Activated CD8-positive, alpha-beta T cell treated with anti-CD3 and anti-CD28 coated beads, Interleukin-2, amount 10 ng/mL, durations not matched to agents 7 days and 5 days (primary cell): ENCODE results near the gene PDZK1IP1. TPM values are rescaled to one million over a fixed set of nuclear protein-coding genes. Genes with fewer than 3 reads are reported as not detected.

Experiments used
- ATAC-seq: fragments of 150-1000 bp; cut with Tn5 transposase; one replicate; pipeline ENCODE4 v1.10.0; 2021; ENCODE audit warnings: moderate library complexity
- CTCF ChIA-PET: fragments of 350-600 bp; sonication (Branson Sonifier 250); formaldehyde crosslinking; loops from one replicate; lab custom pipeline; 2021; ENCODE audit warnings: antibody characterized with exemption; lab: Charles Lee
- POLR2A ChIA-PET: fragments of 350-600 bp; sonication (Branson Sonifier 250); formaldehyde crosslinking; loops from one replicate; lab custom pipeline; 2021; ENCODE audit warnings: antibody characterized with exemption; lab: Charles Lee
- DNase-seq: peaks from one replicate; pipeline ENCODE4 v3.0.0-alpha.2; 2020
- H3K27ac Mint-ChIP-seq: one replicate; pipeline ENCODE4 v1.8.0; 2021; ENCODE audit warnings: mild to moderate bottlenecking, mixed read lengths
- H3K27me3 Mint-ChIP-seq: one replicate; pipeline ENCODE4 v1.8.0; 2021; ENCODE audit warnings: low read depth, mixed read lengths
- H3K36me3 Mint-ChIP-seq: one replicate; pipeline ENCODE4 v1.8.0; 2021; ENCODE audit warnings: low read depth, mixed read lengths
- H3K4me1 Mint-ChIP-seq: one replicate; pipeline ENCODE4 v1.8.0; 2021; ENCODE audit warnings: low read depth, mixed read lengths
- H3K4me3 Mint-ChIP-seq: one replicate; pipeline ENCODE4 v1.8.0; 2021; ENCODE audit warnings: mild to moderate bottlenecking, mixed read lengths
- H3K9me3 Mint-ChIP-seq: one replicate; pipeline ENCODE4 v1.8.0; 2022; ENCODE audit warnings: mixed read lengths; ENCODE audit not compliant: insufficient read depth
- total RNA-seq, 2 experiments: library from RNA; stranded (reverse); gene quantifications; one replicate each; pipeline ENCODE4 v1.2.3, GENCODE V29; 2021

The PDZK1IP1 gene
- total RNA-seq, 2 experiments from 2014 or later, result not detected

DNA sequence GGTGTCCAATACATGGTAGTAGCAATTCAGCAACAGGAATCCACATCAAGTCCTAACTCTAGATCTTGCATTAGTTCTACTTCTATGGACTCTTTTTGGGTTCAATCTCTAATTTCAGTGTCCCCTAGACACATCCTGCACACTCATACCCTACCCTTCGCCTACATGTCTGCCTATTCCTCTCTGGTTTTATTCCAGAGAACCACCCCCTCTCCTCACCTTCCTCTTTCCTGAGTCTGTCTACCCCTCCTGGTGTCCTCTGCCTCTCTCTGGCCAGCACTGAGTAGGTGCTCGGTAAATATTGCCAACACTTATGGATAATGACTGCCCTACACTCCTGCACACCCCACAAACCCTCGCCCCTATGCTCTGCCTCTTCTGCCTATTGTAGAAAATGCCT is 32.6 kb upstream of the PDZK1IP1 start:
- H3K4me1 Mint-ChIP-seq, result peaks cover 5% of the 10 kb centered on the region
- peaks cover 25% of the 10 kb centered on the region for H3K27me3 Mint-ChIP-seq
- no peaks in the 10 kb centered on the region for H3K9me3 Mint-ChIP-seq
- ChIA-PET CTCF (interaction anchor here (1.0 kb wide), 1 partner anchor 29 kb away, joined by 3 read pairs; no protein-coding TSS in a partner anchor), POLR2A (no interaction called here)
- ATAC-seq (no peak), DNase-seq (no peak)
- no peak overlapping the region for H3K27ac Mint-ChIP-seq
- H3K36me3 Mint-ChIP-seq, result no peaks in the 10 kb centered on the region
- no peak overlapping the region for H3K4me3 Mint-ChIP-seq

DNA sequence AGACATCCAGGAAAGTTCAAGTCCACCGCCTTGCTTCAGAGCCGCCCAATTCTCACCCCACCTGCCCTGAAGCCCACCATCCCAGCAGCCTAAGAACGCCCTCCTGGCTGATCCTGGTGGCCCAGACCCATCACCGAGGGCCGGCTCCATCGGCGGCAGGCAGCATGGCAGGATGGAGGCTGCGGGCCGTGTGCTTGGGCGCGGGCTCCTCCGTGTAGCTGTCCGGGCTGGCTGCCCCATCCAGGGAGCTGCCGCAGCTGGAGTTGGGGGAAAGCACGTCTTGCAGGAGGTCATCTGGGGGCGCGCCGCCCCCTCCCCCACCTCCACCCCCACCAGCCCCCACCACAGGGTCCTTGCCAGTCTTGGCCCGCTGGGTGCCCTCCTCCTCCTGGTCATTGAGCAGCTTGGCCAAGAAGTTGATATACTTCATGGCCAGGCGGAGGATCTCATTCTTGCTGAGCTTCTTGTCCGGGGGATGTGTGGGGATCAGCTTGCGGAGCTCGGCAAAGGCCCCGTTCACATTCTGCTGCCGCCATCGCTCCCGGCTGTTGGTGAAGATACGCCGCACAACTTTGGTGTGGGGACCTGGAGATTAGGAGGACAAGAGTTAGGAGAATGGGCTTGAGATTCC is 29.9 kb upstream of the PDZK1IP1 start:
- Mint-ChIP-seq H3K4me3 (no peak overlapping the region), H3K27ac (no peak overlapping the region), H3K36me3 (no peaks in the 10 kb centered on the region), H3K9me3 (no peaks in the 10 kb centered on the region), H3K27me3 (peaks cover 6% of the 10 kb centered on the region), H3K4me1 (peaks cover 3% of the 10 kb centered on the region)
- ChIA-PET POLR2A (no interaction called here), CTCF (interaction anchor here (2.1 kb wide), 1 partner anchor 40 kb away, joined by 7 read pairs; no protein-coding TSS in a partner anchor)
- DNase-seq (no peak), ATAC-seq (no peak)

DNA sequence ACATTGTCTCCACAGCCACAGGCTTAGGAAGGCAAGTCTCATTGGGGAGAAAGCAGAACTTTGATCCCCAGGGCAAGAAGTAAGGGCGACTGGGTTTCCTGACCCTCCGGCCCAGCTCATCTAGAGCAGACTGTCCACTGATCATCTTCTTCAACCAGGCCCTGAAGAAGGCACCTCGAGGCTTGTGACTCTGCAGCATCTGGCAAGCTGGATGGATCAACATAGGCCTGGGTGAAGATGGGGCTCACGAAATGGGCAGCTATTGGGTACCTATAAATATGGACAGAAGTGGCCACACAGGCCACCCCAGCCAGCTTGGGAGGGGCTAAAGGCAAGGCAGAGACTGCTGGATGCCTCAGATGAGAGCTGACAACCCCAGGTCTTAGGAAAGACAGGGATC is 29.2 kb upstream of the PDZK1IP1 start:
- Mint-ChIP-seq H3K4me3 (no peak overlapping the region), H3K27me3 (peaks cover 6% of the 10 kb centered on the region), H3K4me1 (peaks cover 3% of the 10 kb centered on the region), H3K9me3 (no peaks in the 10 kb centered on the region), H3K36me3 (no peaks in the 10 kb centered on the region), H3K27ac (no peak overlapping the region)
- ATAC-seq (no peak), DNase-seq (no peak)
- CTCF ChIA-PET, result no interaction called here
- POLR2A ChIA-PET, result no interaction called here

DNA sequence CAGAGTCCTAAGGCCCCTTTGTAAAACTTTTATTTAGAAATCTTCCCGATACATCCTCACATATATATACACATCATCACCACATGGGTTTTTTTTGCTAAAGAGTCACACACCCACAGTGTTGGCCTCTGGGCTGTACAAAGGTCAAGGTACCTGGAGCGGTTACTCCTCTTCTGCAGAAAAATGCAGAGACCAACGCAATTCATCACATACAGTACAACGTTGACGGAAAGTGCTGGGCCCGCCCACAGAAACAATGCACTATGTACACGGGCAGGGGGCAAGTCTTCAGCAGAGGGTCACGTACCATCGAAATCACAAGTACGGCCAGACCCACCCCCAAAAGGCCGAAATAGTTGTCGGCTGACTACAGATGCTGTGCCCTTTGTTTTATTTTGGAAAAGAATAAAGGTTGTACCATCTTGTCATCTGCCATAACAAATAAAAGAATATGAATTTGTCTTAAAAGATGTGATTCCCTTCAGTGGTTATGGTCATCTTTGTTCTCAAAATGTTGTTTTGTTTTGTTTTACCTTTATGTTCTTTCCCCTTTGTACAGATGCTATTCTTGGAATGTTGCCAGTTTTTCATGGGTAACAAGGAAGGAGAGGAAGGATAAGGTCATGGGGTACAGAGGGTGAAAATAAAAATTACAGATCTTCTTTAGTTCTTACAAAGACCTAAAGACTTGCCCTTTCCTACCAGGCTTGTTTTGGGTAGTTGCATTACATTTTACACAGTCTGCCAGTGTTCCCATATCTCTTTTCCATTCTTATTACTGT is 26.6 kb upstream of the PDZK1IP1 start:
- DNase-seq, result no peak
- ChIA-PET POLR2A (no interaction called here), CTCF (interaction anchor here (1.0 kb wide), 1 partner anchor 24 kb away, joined by 3 read pairs; no protein-coding TSS in a partner anchor)
- H3K36me3 Mint-ChIP-seq, result no peaks in the 10 kb centered on the region
- no peak overlapping the region for H3K27ac Mint-ChIP-seq
- no peak for ATAC-seq
- no peak overlapping the region for H3K4me3 Mint-ChIP-seq
- peaks cover 8% of the 10 kb centered on the region for H3K4me1 Mint-ChIP-seq
- H3K27me3 Mint-ChIP-seq, result peaks cover 4% of the 10 kb centered on the region
- no peaks in the 10 kb centered on the region for H3K9me3 Mint-ChIP-seq

DNA sequence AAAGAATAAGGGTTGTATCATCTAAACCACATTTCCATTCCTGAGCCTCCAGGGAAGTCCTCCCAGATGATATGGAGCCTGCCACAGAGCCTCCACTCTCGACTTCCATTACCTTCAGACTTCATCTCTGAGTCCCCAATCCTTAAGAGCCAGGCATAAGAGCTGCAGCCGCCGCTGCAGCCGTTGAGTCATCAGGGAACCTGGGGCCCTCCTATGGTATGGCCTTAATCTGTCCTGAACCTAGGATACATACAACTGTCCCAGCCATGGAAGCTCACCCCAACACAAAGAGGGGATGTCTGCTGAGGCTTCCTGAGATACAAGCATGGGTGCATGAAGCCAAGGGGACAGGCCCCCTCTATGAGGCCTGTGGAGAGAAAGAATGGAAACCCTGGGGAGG is 25.9 kb upstream of the PDZK1IP1 start:
- H3K4me3 Mint-ChIP-seq, result no peak overlapping the region

DNA sequence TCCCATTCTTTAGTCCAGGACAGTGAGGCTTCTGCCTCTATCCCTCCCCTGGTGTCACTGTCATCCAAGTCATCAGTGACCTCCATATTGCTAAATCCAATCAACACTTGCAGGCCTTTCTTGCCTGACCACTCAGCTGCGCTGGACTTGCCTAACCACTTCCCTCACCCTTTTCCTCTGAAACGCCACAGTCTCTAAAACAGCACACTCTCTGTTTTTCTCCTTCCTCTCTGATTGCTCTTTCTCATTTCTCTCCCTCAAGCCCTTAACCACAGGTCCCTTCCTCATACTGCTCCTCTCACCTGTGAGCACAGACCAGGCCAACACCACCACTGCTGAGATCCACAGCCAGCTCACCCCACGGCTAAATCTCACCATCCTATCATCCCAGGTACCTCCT is 24.7 kb upstream of the PDZK1IP1 start:
- Mint-ChIP-seq H3K4me1 (peaks cover 8% of the 10 kb centered on the region), H3K36me3 (no peaks in the 10 kb centered on the region), H3K9me3 (no peaks in the 10 kb centered on the region), H3K4me3 (no peak overlapping the region), H3K27ac (no peak overlapping the region), H3K27me3 (peaks cover 9% of the 10 kb centered on the region)
- ChIA-PET POLR2A (no interaction called here), CTCF (no interaction called here)
- ATAC-seq, result no peak
- no peak for DNase-seq

More for the DNA sequence above, 25.9 kb upstream of the PDZK1IP1 start:
- ChIA-PET POLR2A (no interaction called here), CTCF (interaction anchor here (1.0 kb wide), 1 partner anchor 23 kb away, joined by 3 read pairs; no protein-coding TSS in a partner anchor)
- Mint-ChIP-seq H3K4me1 (peaks cover 8% of the 10 kb centered on the region), H3K9me3 (no peaks in the 10 kb centered on the region), H3K27me3 (peaks cover 2% of the 10 kb centered on the region), H3K36me3 (no peaks in the 10 kb centered on the region), H3K27ac (no peak overlapping the region)
- ATAC-seq (no peak), DNase-seq (no peak)

DNA sequence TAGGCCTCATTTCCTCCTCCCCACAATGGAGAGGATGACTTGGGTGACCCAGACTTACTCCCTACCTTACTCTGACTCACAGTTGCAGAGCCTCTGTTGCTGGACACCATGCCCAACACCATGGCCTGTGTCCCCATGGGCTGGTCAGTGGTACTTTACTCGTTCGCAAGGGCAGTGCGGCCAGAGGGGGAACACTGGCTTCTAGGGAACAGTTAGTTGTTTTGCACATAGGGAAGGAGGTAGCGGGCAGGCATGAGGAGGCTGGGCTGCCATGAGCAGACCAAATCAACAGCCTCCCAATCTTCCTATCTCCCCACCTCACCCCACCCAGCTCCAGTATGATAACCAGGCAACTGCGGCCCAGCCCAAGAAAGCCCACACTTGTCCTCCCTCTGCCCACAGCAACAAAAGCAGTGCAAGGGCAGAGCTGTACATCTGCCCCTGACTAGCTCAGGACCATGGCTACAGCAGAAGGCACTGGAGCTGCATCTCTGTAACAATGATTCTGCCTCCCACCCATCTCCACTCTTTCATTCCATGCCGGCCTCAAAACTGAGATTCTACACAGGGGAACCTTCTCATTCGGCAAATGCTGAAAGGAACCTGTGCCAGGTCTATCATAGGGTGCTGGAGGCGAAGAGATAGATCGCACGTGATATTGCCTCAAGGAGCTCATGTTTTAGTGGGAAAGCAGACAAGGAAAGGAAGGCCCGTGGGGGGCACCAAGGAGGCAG is 23.6 kb upstream of the PDZK1IP1 start:
- POLR2A ChIA-PET, result no interaction called here
- H3K27ac Mint-ChIP-seq, result no peak overlapping the region

DNA sequence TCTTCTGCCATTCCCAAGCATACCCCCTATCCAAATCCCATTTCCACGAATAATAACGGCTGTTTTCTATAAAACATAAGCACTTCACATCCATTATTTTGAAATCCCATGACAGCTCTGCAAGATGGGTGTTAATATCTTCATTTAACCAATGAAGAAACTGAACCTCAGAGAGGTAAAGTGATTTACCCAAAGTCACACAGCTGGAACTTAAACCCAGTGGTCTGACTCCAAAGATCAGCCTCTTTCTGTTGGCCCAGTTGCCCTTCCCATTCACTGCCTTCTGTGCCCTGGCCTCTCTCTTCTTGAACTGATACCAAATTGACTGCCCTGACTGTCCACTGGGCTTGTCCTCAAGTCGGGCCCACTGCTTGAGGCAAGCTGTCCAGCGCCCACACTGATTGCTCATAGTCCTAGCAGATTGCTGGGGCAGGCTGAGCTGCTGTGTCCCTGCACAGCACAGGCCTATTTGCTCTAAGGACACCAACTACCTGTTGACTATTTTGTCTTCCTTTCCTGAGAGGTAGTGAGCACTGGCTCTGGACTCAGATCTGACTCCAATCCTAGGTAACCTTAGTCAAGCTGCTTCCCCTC is 22.9 kb upstream of the PDZK1IP1 start:
- Mint-ChIP-seq H3K27me3 (peaks cover 9% of the 10 kb centered on the region), H3K9me3 (no peaks in the 10 kb centered on the region), H3K4me1 (peaks cover 5% of the 10 kb centered on the region), H3K27ac (no peak overlapping the region), H3K36me3 (no peaks in the 10 kb centered on the region), H3K4me3 (no peak overlapping the region)
- POLR2A ChIA-PET, result no interaction called here
- no peak for ATAC-seq
- no peak for DNase-seq
- CTCF ChIA-PET, result interaction anchor here (1.0 kb wide), 1 partner anchor 225 kb away, joined by 3 read pairs; the partner anchor contains the start of gene FOXD2

More for the DNA sequence above, 23.6 kb upstream of the PDZK1IP1 start:
- CTCF ChIA-PET, result interaction anchor here (1.0 kb wide), 2 partner anchors 17 to 224 kb away, joined by 3 read pairs; partner anchors contain the start of gene FOXD2
- no peak for DNase-seq
- Mint-ChIP-seq H3K9me3 (no peaks in the 10 kb centered on the region), H3K4me3 (no peak overlapping the region), H3K4me1 (peaks cover 8% of the 10 kb centered on the region), H3K36me3 (no peaks in the 10 kb centered on the region), H3K27me3 (peaks cover 9% of the 10 kb centered on the region)
- ATAC-seq, result no peak

DNA sequence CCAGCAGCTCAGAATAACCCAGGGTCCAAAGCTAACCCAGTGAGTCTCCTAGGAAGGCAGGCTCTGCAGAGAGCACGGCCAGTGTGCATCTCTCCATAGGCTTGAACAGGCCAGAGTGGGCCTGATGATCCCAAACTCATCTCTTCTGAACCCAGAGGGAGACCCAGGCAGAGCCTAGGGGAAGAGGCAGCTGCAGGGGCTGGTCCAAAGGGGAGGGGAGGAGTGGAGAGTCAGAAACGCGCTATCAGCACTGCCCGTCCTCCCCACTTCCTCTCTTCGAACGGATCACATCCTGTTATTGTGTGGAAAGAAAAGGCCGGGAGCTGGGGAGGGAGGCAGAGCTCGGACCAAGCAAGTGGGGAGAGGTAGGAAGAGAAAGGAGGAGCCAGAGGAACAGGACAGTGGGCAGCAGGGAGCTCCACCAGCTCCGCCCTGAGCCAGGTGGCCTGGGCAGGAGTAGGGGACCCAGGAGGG is 22.0 kb upstream of the PDZK1IP1 start:
- ATAC-seq, result peak; percentile 15
- H3K4me3 Mint-ChIP-seq, result no peak overlapping the region
- H3K9me3 Mint-ChIP-seq, result no peaks in the 10 kb centered on the region
- no peaks in the 10 kb centered on the region for H3K36me3 Mint-ChIP-seq
- no peak overlapping the region for H3K27ac Mint-ChIP-seq
- POLR2A ChIA-PET, result no interaction called here
- CTCF ChIA-PET, result interaction anchor here (0.8 to 1.0 kb wide), 2 partner anchors 19 to 226 kb away, joined by 3 to 4 read pairs; partner anchors contain the start of gene FOXD2
- peaks cover 9% of the 10 kb centered on the region for H3K27me3 Mint-ChIP-seq
- peaks cover 5% of the 10 kb centered on the region for H3K4me1 Mint-ChIP-seq
- DNase-seq, result no peak

DNA sequence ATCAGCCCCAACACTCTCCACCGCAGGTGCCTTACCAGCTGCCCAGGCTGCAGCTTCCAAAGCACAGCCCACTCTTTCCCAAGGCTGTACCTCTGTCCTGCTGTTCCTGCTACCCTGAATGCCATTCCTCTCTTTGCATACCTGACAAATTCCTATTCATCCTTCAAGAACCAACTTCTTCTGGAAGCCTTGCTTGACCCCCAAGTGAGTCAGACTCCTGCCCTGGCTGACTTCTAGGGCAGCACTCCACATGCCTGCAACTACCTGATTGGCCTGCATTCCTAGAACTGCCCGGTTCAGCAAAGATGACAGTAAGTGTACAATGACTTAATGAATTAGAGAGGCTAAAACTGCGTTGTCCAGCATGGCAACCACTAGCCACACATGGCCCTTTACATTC is 20.8 kb upstream of the PDZK1IP1 start:
- ATAC-seq (no peak), DNase-seq (no peak)
- Mint-ChIP-seq H3K9me3 (no peaks in the 10 kb centered on the region), H3K4me3 (no peak overlapping the region), H3K27ac (no peak overlapping the region), H3K27me3 (peaks cover 13% of the 10 kb centered on the region), H3K36me3 (no peaks in the 10 kb centered on the region), H3K4me1 (peaks cover 5% of the 10 kb centered on the region)
- ChIA-PET POLR2A (interaction anchor here (1.2 kb wide), 1 partner anchor 10 kb away, joined by 3 read pairs; no protein-coding TSS in a partner anchor), CTCF (interaction anchor here (1.0 kb wide), 1 partner anchor 32 kb away, joined by 3 read pairs; no protein-coding TSS in a partner anchor)

DNA sequence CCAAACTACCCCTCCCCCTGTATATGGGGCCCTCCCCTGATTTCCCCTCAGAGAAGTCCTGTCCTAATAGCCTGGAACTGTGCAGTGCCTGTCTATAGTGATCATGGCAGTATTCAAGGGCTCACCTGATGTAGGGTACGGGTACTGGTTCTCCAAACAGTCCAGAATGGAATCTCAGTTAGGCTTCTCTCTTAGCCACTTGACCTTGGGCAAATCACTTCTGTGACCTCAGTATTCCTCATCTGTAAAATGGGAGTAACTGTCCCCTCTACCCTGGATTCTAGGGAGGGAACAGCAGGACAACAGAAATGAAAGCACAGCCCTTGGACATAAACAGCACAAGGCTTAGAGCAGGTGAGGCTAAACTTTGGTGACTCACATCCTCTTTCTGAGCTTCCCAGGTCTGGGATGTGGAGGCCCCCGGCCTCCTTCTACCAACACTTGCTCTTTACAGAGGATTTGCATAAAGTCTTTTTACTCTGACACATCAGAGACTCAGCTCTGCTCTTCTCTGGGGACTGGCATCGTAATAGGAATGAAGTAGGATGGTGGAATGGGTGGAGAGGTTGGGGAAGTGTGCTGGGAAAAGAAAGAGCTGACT is 20.0 kb upstream of the PDZK1IP1 start:
- POLR2A ChIA-PET, result interaction anchor here (1.2 kb wide), 1 partner anchor 11 kb away, joined by 3 read pairs; no protein-coding TSS in a partner anchor
- CTCF ChIA-PET, result interaction anchor here (1.0 kb wide), 1 partner anchor 31 kb away, joined by 3 read pairs; no protein-coding TSS in a partner anchor
- H3K9me3 Mint-ChIP-seq, result no peaks in the 10 kb centered on the region
- no peak for ATAC-seq
- no peak for DNase-seq
- H3K4me3 Mint-ChIP-seq, result no peak overlapping the region
- peaks cover 5% of the 10 kb centered on the region for H3K4me1 Mint-ChIP-seq
- H3K27me3 Mint-ChIP-seq, result peaks cover 14% of the 10 kb centered on the region
- no peak overlapping the region for H3K27ac Mint-ChIP-seq
- no peaks in the 10 kb centered on the region for H3K36me3 Mint-ChIP-seq
